ENCODE data around the gene GPR151. TPM values are rescaled to one million over a fixed set of nuclear protein-coding genes. Genes with fewer than 3 reads are reported as not detected.

Gene GPR151
- total and polyA plus RNA-seq, 5 donors from 2014 or later = 0.13 TPM; not detected in 4

DNA sequence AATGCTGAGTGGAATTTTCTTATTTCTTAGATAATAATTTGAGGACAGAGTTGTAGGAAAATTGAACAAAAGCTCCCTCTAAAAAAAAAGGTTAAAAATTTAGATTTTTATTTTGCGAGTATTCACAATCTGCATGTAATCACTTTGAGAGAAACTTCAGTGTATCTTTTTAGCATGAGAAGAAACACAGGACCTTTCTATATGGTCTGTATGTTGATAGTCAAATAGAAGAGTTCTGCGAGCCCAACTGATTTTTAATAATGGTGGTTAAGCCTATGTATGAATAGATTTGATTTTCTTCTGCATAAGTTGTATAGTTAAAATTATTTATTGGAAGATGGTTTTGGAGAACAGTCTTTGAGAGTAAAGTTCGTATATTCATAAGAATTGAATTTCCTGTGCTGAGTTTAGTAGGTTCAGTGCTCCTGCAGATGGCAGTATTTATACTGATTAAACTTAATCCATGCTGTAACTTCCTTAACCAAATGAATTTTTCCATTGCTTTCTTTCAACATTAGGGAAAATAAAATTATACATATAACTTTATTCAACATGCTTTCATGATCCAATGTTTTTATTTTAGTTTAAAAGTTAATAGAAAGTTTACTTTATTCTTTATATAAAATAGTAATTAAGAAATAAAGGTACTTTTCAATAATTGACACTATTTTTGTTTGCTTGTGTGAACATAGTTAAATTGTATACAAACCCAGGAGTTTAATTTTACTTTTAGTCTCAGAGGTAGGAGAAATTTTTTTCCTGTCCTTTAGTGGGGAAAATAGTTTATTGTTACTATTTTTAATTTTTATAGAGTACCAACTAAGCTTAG lies 49.3 kb downstream of the GPR151 start:
- Histone ChIP-seq H3K4me3 (ENCODE audit: low read depth, low read length) (no peak overlapping the region), H3K4me1 (ENCODE audit: control insufficient read depth, insufficient read depth, low read length, poor library complexity, severe bottlenecking) (no peaks in the 10 kb centered on the region), H3K36me3 (ENCODE audit: control insufficient read depth, insufficient read depth, low read length) (peaks cover 70% of the 10 kb centered on the region), H3K27me3 (ENCODE audit: control insufficient read depth, insufficient read depth, low read length) (no peaks in the 10 kb centered on the region), H3K27ac (ENCODE audit: insufficient read depth, low read length, poor library complexity, severe bottlenecking) (no peak overlapping the region), H3K9me3 (ENCODE audit: control insufficient read depth in 2 of 2, low read length in 2 of 2) (no peaks in the 10 kb centered on the region)
- no peak overlapping the region for H3K4me3 Mint-ChIP-seq
- ATAC-seq (ENCODE audit: low read depth in 2 of 2) (no peak), DNase-seq (peak in 1 of 3 donors; percentile 13)
- peaks cover 48% of the 10 kb centered on the region for H3K36me3 Mint-ChIP-seq
- no peak overlapping the region for H3K27ac Mint-ChIP-seq
- H3K4me1 Mint-ChIP-seq = peaks cover 20 to 33% (median 27%) of the 10 kb centered on the region in 4 donors
- H3K9me3 Mint-ChIP-seq = no peaks in the 10 kb centered on the region
- no peaks in the 10 kb centered on the region for H3K27me3 Mint-ChIP-seq

DNA sequence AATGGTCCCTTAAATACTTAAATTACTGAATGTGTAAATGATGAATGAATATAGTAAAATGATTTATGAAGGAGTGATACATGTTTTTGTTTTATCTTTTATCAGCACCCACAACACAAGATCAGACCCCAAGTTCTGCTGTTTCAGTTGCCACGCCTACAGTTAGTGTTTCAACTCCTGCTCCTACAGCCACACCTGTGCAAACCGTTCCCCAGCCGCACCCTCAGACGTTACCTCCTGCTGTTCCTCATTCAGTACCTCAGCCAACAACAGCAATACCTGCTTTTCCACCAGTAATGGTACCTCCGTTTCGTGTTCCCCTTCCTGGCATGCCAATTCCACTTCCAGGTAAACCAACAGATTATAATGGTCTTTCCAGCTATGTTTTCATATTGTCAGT lies 52.5 kb downstream of the GPR151 start:
- Mint-ChIP-seq H3K27me3 (no peaks in the 10 kb centered on the region), H3K9me3 (peaks cover 0 to 1% (median 0%) of the 10 kb centered on the region in 7 donors), H3K4me3 (no peak overlapping the region), H3K36me3 (peaks cover 48% of the 10 kb centered on the region), H3K4me1 (peaks cover 32 to 43% (median 34%) of the 10 kb centered on the region in 4 donors), H3K27ac (peak overlapping the region in 1 of 3 donors; percentile 43)
- no peak for DNase-seq
- Histone ChIP-seq H3K4me1 (ENCODE audit: control insufficient read depth, insufficient read depth, low read length, poor library complexity, severe bottlenecking) (no peaks in the 10 kb centered on the region), H3K9me3 (ENCODE audit: control insufficient read depth in 2 of 2, low read length in 2 of 2) (no peaks in the 10 kb centered on the region), H3K4me3 (ENCODE audit: low read depth, low read length) (no peak overlapping the region), H3K36me3 (ENCODE audit: control insufficient read depth, insufficient read depth, low read length) (peaks cover 73% of the 10 kb centered on the region), H3K27me3 (ENCODE audit: control insufficient read depth, insufficient read depth, low read length) (no peaks in the 10 kb centered on the region), H3K27ac (ENCODE audit: insufficient read depth, low read length, poor library complexity, severe bottlenecking) (no peak overlapping the region)
- no peak for ATAC-seq (ENCODE audit: low read depth in 2 of 2)

Other genes starting within 250 kb of the GPR151 start
- 0.30 TPM for gene POU4F3, start 177.4 kb downstream of the GPR151 start, total RNA-seq
- not detected for gene POU4F3, start 177.4 kb downstream of the GPR151 start, polyA plus RNA-seq
- 86.9 TPM for gene TCERG1, start 68.9 kb downstream of the GPR151 start, total RNA-seq
- 10 to 100 TPM; 28.2 to 35.6 (median 29.6) TPM for gene TCERG1, start 68.9 kb downstream of the GPR151 start, polyA plus RNA-seq